NCI-H524 treated with DMSO at 0.1 percent for 48 hours (cell line): ENCODE data around the gene PANK4.

Experiments used
- DNase-seq: peaks from one replicate; lab custom pipeline; 2025; lab: John Stamatoyannopoulos, UW

PANK4 gene

DNA sequence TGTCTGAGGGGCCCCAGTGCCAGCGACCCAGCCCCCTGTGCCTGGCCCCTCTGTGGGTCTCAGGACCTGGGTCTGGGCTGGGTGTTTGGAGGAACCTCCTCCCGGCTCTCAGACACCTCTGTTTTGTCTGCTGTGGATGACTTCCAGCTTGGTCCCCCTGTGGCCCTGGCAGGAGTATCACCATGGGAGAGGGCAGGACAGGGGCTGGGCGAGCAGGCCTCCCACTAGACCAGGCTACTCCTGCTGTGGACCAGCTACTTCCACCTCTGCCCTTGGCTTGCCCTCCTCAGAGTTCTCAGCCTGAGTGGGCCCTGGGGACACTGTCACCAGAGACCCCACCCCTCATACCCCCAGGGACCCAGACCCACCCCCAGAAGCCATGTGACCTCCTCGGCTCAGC is 28.5 kb downstream of the PANK4 start:
- DNase-seq = no peak

DNA sequence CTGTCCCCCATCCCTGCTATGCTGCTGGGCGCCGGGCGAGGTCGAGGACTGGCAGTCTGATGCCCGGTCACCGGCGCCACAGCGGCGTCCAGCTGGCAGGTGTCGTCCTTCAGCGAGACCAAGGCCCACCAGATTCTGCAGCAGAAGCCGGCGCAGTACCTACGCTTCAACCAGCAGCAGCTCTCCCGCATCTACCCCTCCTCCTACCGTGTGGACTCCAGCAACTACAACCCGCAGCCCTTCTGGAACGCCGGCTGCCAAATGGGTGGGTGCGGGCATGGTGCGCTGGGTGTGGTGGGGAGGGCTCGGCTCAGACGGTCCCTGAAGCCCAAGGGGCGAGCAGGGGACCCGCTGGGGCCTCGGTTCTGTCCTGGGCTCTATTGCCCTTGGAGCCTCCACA is 29.6 kb downstream of the PANK4 start:
- DNase-seq = no peak

GRCh38 chr1:2496087-2496622 is 30.2 kb downstream of the PANK4 start:
- DNase-seq = no peak

- DNase-seq = no peak
Observed at GRCh38 chr1:2495546-2495945, 30.9 kb downstream of the PANK4 start.

DNA sequence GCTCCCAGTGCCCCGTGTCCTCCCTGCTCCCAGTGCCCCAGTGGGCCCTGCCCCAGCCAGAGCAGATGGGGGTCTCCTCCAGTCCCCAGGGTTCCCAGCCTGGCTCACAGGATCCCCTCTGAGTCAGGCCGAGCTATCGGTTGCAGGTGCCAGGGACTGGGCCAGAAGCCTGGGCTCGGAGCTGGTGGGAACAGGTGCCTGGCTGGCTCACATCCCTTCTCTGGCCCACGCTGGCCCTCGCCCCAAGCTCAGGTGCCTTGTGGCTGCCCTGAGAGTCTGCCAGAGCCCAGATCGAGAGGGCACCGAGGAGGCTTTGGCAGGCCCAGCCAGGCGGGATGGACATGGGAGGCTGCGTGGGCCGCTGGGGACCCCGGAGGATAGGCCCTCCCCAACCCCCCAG is 31.4 kb downstream of the PANK4 start:
- no peak for DNase-seq

DNA sequence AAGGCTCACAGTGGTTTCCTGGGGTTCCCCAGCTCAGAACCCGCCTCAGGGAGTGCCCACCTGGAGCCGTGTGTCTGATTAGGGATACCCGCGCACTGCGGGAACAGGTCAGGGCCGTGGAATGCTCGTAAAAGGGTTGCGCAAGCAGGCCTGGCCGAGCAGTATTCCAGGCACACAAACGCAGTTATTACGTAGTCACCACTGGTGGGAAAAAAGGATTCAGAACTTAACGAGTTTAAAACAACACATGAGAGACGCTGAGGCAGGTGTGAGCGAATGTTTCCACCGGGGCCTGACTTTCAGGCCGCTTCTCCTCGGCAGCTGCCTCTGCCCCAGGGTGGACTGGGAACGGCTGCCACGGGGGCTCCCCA is 32.1 kb downstream of the PANK4 start:
- no peak for DNase-seq

- no peak for DNase-seq
Observed at GRCh38 chr1:2493691-2494322, 32.6 kb downstream of the PANK4 start.

DNA sequence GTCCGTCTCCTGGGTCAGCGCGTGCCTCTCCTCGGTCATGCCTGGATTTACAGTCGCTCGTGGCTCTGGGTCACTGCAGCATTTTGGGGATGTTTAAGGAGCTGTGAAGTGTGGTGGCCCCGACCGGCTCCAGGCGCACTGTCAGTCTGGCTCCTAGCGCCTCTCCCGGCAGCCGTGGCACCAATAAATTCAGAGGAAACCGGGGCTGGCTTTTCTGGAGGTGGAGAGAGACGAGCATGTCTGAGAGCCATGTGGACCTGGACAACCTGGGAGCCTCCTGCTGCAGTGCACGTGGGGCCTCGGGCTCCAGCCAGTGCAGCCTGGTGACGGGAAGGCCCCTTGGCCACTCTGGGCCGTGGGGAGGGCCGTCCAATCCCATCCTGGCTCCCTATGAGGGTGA is 33.2 kb downstream of the PANK4 start:
- no peak for DNase-seq

DNA sequence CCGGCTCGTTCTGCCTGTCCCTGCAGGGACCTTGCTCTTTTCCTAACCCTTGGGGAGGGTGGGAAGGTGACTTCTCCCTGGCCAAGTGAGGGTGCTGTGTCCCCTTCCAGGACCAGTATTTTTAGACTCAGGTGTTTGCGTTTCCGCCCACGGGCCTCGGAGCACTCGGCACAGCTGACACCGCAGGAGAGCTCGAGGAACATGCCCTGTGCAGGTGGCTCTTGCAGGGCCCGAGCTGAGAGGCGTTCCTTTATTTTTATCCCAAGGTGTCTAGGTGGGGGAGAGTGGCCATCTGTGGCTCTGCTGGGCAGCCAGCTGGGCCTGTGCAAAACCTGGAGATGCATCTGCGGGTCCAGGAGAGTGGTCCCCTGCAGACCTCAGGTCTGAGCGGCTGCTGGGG is 34.3 kb downstream of the PANK4 start:
- DNase-seq = no peak

GRCh38 chr1:2489615-2490014 is 36.8 kb downstream of the PANK4 start:
- no peak for DNase-seq

DNA sequence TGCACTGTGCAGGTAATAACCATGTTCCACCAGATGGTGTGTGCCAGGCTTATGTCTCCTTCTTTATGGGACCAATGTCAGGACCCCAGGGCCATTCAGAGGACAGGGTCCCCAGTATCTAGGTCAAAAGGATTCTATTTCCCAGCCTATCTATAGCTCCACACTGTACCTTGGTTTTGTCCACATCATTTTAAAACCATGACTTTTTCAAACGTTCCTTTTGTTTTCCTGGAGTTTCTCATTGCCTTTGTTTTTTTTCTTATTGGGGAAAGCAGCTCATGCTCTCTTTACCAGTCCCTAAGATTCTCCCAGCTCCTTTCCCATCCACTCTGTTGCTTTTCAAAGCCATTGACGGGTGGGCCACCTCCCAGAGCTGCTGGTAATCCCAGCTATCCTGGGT is 37.7 kb downstream of the PANK4 start:
- no peak for DNase-seq

DNA sequence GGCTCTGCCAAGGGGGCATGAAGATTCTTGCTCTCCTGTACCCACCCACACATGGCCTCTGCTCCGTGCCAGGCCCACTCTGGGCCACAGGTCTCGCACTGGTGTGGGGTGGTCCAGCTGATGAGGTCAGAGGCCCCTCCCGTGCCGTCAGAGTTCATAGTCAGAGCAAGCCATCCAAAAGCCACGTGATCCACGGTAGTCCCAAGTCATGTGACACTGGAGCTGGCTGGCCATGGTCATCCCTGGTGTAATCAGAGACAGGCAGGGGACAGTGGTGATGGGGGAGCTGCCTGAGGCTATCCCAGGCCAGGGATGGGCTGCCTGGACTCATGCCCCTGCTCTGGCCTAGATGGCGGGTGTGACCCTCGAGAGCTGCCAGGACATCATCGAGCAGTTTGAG is 39.8 kb downstream of the PANK4 start:
- DNase-seq = no peak

DNA sequence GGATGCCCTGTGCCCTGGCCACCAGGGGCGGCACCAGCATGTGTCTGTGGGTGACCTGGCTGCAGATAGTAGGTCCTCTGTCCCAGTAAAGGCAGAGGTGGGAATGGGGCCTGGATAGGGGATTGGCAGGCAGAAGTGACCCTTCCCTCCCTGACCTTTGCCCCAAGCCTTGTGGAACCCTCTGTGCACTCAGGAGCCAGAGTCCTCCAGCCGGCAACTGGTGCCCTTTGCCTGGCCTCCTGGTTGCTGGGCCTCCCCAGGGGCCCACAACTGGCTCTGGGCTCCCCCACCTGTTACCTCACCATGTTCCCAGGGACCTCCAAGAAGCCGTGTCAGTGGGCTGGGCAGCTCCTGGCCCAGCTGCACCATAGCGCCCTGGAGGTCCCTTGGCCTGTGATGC is 40.4 kb downstream of the PANK4 start:
- DNase-seq = no peak

GRCh38 chr1:2483970-2484369 is 42.4 kb downstream of the PANK4 start:
- DNase-seq = no peak

DNA sequence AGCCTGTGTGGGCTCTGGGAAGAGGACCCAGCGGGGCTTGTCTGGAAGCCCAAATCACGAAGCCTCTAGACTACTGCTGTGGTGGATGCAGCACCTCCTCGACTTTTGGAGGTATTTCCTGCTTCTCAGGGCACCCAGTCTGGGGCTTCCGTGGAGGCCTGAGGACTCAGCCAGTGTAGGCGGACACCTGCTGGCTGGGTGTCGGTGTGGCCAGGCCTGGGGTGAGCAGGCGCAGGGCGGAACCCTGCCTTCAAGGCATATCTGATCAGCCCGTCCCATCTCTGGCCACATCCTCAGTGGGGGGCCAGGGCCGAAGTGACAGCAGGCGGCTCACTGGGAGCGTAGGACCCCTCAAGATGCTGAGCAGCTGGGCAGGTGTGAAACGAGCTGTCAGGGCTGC is 43.4 kb downstream of the PANK4 start:
- DNase-seq = no peak

- DNase-seq = no peak
Observed at GRCh38 chr1:2482588-2482987, 43.8 kb downstream of the PANK4 start.

DNA sequence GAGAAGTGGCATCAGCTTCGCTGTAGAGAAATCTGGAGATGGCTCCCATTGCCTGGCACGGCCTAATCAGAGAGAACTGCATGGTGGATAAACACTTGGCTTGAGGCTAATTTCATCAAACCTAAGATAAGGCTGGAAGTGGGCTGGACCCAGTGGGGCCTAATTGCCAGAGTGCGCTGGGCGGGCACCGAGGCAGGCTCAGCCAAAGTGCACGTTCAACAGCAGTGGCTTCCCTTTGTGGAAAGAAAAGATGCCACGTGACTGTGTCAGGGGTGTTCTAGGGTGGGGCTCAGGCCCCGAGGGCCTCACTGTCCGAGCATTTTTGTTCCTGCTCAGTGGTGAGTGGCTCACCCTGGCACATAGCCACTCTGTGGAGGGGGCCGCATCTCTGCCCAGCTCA is 44.5 kb downstream of the PANK4 start:
- DNase-seq = no peak

GRCh38 chr1:2480986-2481364 is 45.4 kb downstream of the PANK4 start:
- no peak for DNase-seq

DNA sequence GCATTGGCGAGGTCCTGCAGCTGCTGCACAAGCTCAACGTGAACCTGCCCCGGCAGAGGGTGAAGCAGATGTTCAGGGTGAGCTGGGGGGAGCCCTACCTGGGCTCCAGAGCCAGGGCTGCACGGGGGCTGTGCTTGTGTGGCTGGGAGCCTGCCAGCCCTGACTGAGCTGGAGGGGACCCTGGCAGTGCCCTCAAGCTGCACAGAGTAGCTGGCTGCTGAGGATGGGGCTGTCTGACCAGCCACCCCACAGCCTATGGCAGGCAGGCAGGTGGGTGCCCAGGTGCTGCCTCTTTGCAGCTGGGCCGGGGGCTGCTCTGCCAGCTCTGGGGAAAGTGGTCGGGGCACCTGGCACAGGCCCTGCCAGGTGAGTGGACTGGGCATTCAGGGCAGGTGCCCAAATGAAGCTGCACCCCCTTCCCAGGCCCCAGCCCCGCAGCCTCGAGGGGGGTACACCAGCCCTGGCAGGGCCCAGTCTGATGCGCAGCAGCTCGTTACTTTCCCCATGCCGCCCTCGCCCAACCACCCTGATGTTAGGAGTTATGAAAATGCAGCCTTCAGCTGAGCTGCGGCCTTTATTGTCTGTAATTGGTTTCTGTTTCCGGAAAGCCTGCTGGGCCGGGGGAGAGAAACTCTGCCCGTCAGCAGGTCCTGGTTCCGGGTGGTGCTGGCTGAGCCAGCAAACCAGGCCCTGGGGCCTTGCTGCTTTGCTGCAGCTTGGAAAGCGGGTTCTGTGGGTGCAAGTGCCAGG is 46.0 kb downstream of the PANK4 start:
- no peak for DNase-seq

- no peak for DNase-seq
Observed at GRCh38 chr1:2479618-2480017, 46.8 kb downstream of the PANK4 start.

DNA sequence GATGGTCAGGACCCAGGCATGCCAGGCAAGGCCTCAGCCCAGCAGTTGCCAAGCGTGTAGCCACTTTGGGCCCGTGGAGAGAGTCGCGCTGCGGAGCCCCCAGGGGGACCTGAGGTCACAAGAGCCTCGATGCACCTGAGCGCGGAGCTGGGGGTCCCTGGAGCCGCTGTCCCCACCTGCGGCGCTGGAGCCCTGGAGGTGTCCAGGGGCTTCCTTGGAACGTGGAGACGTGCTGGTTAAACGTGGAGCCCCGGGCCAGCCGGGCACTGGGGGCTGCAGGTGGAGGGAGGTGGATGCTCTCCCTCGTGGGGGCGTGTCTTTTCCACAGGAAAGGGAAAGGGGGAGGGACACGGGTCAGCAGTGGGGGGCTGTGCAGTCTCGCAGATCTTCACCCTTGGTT is 47.2 kb downstream of the PANK4 start:
- no peak for DNase-seq

DNA sequence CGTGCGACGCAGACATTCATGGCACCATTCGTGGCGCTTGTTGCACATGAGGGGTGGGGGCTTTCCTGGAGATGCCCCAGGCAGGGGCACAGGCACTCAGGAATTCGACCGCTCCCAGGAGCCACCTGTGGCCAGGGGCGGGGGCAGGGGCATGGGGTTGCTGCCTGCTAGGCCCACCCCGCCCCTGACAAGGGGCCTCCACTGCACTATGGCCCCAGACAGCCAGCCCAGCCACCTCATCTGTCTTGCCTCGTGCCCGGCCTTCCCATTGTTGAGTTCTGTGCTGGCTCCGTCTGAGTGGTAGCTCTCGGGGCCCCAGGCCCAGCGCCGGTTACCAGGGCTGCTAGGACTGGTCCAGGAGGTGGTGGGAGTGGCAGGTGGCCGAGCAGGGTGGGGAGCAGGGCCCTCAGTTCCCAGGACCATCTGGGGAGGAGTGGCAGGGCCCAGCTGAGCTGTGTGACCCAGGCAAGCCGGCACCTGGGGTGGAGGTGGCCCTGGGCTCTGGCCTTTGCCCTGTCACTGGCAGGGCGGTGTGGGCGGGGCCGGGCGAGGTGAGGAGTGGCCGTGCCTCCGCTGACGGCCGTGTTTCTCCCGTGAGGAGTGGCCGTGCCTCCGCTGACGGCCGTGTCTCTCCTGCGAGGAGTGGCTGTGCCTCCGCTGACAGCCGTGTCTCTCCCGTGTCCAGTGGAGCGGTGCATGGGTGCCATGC is 48.5 kb downstream of the PANK4 start:
- no peak for DNase-seq

DNA sequence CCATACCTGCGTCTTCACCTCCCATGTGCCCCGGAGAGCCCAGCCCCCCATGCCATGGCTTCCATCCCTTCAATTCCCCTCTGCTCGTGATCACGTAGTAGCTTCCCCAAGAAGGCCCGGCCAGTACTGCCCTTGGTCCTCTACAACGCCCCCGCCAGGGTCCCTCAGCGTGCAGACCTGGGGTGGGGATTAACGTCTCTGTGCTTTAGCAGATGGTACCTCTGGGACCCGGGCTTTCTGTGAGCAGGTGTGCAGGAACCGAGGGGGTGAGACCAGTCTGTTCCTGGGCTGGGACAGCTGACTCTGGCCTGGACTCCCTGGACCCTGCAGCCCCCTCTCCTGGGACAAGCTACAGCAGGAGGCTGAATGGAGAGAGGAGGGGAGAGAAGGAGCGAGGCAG is 49.1 kb downstream of the PANK4 start:
- DNase-seq = peak; percentile 74
